Measurements from ENCODE around the gene STX1B.
"Not testable (repeated sequence)": the region's sequence is repeated elsewhere in the genome, so short reads cannot be mapped to it uniquely, and the experiment has no call there.

The STX1B gene

GRCh38 chr16:31010585-31011325, at the start of gene STX1B:
Gene STX1B (minus strand): TSS chr16:31010638. CDS start chr16:31010396, 242 bp downstream.
- peak; percentile 20 for ATAC-seq
- peak; percentile 58 for DNase-seq

GRCh38 chr16:31055613-31056012, 45.2 kb upstream of the STX1B start:
- no peak for ATAC-seq
- no peak for DNase-seq

DNA sequence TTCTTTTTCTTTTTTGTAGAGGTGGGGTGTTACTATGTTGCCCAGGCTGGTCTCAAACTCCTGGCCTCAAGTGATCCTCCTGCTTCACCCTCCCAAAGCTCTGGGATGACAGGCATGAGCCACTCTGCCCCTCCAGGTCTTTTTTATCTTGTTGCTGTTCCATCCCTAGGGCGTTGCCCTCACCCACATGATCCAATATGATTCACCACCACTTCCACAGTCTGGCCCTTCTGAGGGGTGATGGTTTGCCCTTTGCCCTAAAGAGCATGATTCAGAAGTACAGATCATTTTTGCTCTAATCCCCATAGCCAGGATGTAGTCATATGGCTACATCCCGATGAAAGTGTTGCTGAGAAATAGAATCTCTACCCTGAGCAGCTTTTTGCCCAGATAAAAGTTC, 41.7 kb upstream of the STX1B start:
- DNase-seq (peak; percentile 24), ATAC-seq (peak; percentile 95)

GRCh38 chr16:31050280-31051030, 40.0 kb upstream of the STX1B start:
- ATAC-seq, result no peak
- no peak for DNase-seq

GRCh38 chr16:31043898-31044481, 33.6 kb upstream of the STX1B start:
- DNase-seq, result no peak
- no peak for ATAC-seq

- DNase-seq (no peak), ATAC-seq (no peak)
Measured at GRCh38 chr16:31043352-31043751, 32.9 kb upstream of the STX1B start.

DNA sequence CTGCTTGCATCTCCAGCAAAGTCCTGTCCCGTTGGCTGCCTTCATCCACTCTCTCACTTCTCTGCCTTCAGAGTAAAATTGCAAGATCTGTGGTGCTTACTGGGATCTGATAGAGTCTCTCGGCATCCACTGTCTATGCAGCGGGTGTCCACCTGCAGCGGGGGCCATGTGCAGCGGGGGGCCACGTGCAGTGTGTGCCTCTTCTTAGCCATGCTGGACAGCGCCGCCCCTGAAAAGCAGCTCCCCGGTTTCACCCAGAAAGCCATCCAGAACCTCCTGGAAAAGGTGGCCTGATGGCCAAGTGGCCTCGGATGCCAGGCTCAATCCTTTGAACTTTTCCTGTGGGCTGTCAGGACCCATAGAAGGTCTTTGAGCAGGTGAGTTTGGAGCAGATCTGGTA, 32.4 kb upstream of the STX1B start:
- no peak for ATAC-seq
- no peak for DNase-seq

GRCh38 chr16:31038993-31039392, 28.6 kb upstream of the STX1B start:
- DNase-seq (no peak), ATAC-seq (no peak)

DNA sequence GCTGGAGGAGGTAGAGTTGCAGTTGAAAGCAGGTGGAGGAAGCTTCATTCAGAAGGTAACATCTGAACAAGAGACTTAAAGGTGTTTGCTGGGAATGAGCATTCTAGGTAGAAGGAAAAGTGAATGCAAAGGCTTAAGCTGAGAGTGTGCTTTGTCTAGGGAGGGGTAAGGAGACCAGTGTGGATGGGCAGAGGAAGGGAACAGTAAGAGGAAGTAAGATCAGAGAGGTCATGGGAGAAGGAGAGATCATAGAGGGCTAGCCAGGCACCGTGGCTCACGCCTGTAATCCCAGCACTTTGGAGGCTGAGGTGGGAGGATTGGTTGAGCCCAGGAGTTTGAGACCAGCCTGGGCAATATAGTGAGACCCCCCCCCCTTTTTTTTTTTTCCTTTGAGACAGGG, 26.3 kb upstream of the STX1B start:
- DNase-seq (no peak), ATAC-seq (no peak)

- DNase-seq (peak; percentile 94), ATAC-seq (peak; percentile 55)
Measured at GRCh38 chr16:31033709-31034492, 23.5 kb upstream of the STX1B start.

DNA sequence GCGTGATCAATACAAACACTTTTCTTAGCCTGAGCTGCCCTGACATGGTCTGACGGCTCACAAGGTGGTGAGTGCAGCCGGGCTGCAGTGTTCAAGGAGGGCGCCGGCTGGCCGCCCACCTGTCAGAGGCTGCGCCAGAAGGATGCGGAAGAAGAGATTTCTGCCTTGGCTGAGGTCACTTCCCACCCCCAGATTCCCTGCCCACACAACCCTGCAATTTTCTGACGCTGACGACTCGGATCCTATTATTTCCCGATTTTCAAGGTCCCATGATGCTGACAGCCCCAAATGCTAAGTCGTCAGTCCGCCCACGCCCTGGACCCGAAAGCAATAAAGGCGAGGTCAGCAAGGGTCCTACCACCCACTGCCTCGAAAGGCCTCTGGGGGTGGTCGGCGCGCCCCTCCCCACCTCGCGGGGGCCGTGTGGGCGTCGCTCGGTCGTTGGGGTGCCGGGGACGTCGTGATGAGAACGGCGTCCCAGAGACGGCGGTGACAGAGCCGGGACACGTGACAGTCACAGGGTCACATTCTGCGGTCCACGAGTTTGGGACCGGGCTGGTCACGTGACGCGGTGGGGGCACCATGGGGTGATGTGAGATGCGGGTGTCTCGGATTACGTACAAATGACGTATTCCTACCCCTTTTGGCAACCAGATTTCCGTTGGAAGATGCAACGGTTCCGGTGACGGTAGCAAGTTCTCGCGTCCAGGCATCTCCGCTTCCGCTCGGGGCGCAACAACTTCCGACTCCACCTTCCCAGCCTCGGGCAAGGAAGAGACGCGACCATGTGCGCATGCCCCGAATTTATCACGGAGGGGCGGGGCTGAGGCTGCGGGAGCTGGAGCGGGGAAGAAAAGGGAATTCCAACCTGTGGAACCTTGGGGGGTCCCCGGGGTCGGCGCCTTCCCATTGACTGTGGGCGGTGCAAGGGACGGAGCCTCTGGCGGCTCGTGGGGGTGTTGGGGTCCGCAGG, 22.6 kb upstream of the STX1B start, which contains the start of gene STX4:
TSS of gene STX4 (plus strand) at position 823 of the 973 bp plus-strand sequence. CDS start 248 bp downstream, outside the sequence.
- DNase-seq (peak; percentile 99), ATAC-seq (peak; percentile 86)

DNA sequence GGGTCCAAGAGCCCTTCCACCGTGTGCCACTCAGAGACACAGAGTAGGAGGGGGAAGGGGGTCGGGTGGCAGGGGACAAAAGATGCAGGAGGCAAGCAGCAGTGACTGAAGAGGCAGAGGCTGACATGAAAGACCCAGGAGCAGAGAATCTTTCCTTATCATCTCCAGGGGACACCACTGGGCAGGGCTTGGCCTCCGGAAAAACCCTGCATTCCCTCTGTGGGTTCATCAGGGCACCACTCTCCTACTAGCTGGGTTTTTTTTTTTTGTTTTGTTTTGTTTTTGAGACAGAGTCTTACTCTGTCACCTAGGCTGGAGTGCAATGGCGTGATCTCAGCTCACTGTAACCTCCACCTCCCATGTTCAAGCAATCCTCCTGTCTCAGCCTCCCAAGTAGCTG, 20.8 kb upstream of the STX1B start:
- DNase-seq (no peak), ATAC-seq (no peak)

GRCh38 chr16:31029272-31029671, 18.8 kb upstream of the STX1B start:
- ATAC-seq (no peak), DNase-seq (no peak)

DNA sequence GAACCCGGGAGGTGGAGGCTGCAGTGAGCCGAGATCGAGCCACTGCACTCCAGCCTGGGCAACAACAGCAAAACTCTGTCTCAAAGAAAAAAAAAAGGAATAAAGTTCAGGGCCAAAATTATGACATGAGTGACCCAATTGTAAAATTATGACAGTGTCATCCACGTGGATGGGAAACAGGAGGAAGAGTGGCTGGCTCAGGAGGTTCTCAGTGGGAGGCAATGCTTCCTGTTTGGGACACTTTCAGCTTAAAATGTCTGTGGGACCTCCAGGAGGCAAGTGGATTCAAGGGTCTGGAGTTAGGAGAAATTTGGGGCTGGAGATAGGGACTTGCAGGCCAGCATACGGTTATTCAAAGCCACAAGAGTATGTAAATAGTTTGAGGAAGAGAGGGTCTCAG, 14.9 kb upstream of the STX1B start:
- no peak for ATAC-seq

GRCh38 chr16:31023627-31024226, 13.3 kb upstream of the STX1B start:
- no peak for ATAC-seq
- no peak for DNase-seq

More for the DNA sequence above, 14.9 kb upstream of the STX1B start:
- DNase-seq, result no peak

- ATAC-seq (no peak), DNase-seq (no peak)
Measured at GRCh38 chr16:31023252-31023602, 12.8 kb upstream of the STX1B start.

- DNase-seq, result no peak
- no peak for ATAC-seq
Measured at GRCh38 chr16:31022544-31023251, 12.3 kb upstream of the STX1B start.

GRCh38 chr16:31020536-31020935, 10.1 kb upstream of the STX1B start:
- no peak for DNase-seq
- ATAC-seq, result no peak

DNA sequence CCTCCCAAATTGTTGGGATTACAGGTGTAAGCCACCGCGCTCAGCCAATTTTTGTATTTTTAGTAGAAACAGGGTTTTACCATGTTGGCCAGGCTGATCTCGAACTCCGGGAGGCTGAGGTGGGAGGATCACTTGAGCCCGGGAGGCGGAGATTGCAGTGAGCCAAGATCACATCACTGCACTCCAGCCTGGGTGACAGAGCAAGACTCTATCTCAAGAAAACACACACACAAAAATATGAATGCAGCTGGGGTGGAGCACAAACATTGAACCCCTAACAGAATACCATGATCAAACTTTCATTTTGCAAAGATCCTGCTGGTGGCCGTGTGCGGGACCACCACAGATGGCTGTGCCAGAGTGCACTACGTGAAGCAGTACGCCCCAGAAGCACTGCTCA, 7.3 kb upstream of the STX1B start:
- ATAC-seq, DNase-seq: not testable (repeated sequence)

GRCh38 chr16:31016018-31016417, 5.6 kb upstream of the STX1B start:
- no peak for ATAC-seq
- no peak for DNase-seq

Measured in stimulated activated naive CD8-positive, alpha-beta T cell treated with anti-CD3 and anti-CD28 coated beads, Interleukin-15, Interleukin-2, amounts not matched to agents 100 U/mL and 50 U/mL, for 24 hours (primary cell).